HPDE6-E6E7 (cell line): ENCODE measurements around the gene DHRS4L2.
"Not testable (repeated sequence)": the region's sequence is repeated elsewhere in the genome, so short reads cannot be mapped to it uniquely, and the experiment has no call there.

Experiments used
- DNase-seq: peaks from one replicate; pipeline ENCODE4 v3.0.0; 2011; ENCODE audit warnings: missing footprints; ENCODE audit errors: extremely low spot score

The DHRS4L2 gene

GRCh38 chr14:24018978-24019377, 30.2 kb downstream of the DHRS4L2 start:
- DNase-seq: not testable (repeated sequence)

- DNase-seq: not testable (repeated sequence)
Measured at GRCh38 chr14:24019944-24020343, 31.2 kb downstream of the DHRS4L2 start.

GRCh38 chr14:24020520-24020919, 31.8 kb downstream of the DHRS4L2 start:
- not testable (repeated sequence) for DNase-seq

GRCh38 chr14:24024939-24025418, 36.2 kb downstream of the DHRS4L2 start:
- not testable (repeated sequence) for DNase-seq

- not testable (repeated sequence) for DNase-seq
Measured at GRCh38 chr14:24029687-24030086, 41.0 kb downstream of the DHRS4L2 start.

GRCh38 chr14:24031331-24031730, 42.6 kb downstream of the DHRS4L2 start:
- DNase-seq: not testable (repeated sequence)

- no peak for DNase-seq
Measured at GRCh38 chr14:24032727-24033418, 44.1 kb downstream of the DHRS4L2 start.

GRCh38 chr14:24035769-24036168, 47.0 kb downstream of the DHRS4L2 start:
- DNase-seq: not testable (repeated sequence)

GRCh38 chr14:24036169-24036962, 47.6 kb downstream of the DHRS4L2 start:
- DNase-seq: no peak

- not testable (repeated sequence) for DNase-seq
Measured at GRCh38 chr14:24036963-24037657, 48.4 kb downstream of the DHRS4L2 start.

- DNase-seq: no peak
Measured at GRCh38 chr14:24037658-24038037, 48.9 kb downstream of the DHRS4L2 start.

- no peak for DNase-seq
Measured at GRCh38 chr14:24038686-24039085, 50.0 kb downstream of the DHRS4L2 start.

- no peak for DNase-seq
Measured at GRCh38 chr14:24040692-24041091, 52.0 kb downstream of the DHRS4L2 start.

- no peak for DNase-seq
Measured at GRCh38 chr14:24042746-24043145, 54.0 kb downstream of the DHRS4L2 start.

GRCh38 chr14:24049002-24049401, 60.3 kb downstream of the DHRS4L2 start:
- DNase-seq: not testable (repeated sequence)

GRCh38 chr14:24050753-24051152, 62.0 kb downstream of the DHRS4L2 start:
- not testable (repeated sequence) for DNase-seq

- DNase-seq: no peak
Measured at GRCh38 chr14:24051176-24051788, 62.6 kb downstream of the DHRS4L2 start.

GRCh38 chr14:24051789-24052655, 63.3 kb downstream of the DHRS4L2 start, which contains the start of gene CARMIL3:
Gene CARMIL3 (plus strand): TSS chr14:24052009. CDS start chr14:24052154, 145 bp downstream.
- DNase-seq: peak; percentile 66

GRCh38 chr14:24052656-24053547, 64.2 kb downstream of the DHRS4L2 start:
- DNase-seq: no peak
